IMR-90 (cell line): ENCODE results near the gene TNRC6B. TPM values are rescaled to one million over a fixed set of nuclear protein-coding genes. Genes with fewer than 3 reads are reported as not detected.

Experiments used
- ATAC-seq: fragments of 200-7000 bp; cut with Tn5 transposase; 2 replicates; pipeline ENCODE4 v1.9.1; 2020; ENCODE audit warnings: low read depth, mild to moderate bottlenecking, moderate library complexity
- BruUV-seq: library from RNA; stranded (reverse); fragments of 400-500 nt; replicated peaks from 2 replicates; lab custom pipeline; 2021; lab: Mats Ljungman, UMichigan
- CTCF ChIA-PET: fragments of 300-600 bp; formaldehyde crosslinking; extraction: SDS; loops from one replicate; lab custom pipeline; 2021; ENCODE audit warnings: antibody characterized with exemption; lab: Yijun Ruan, JAX
- POLR2A ChIA-PET: fragments of 300-600 bp; sonication (Branson Sonifier 250); formaldehyde crosslinking; loops from one replicate; lab custom pipeline; 2022; ENCODE audit warnings: antibody characterized with exemption; ENCODE audit not compliant: unreplicated experiment; lab: Charles Lee
- DNase-seq: peaks from one replicate; pipeline ENCODE4 v3.0.0; 2013
- H2AFZ ChIP-seq: replicated peaks from 2 replicates; pipeline ENCODE3; 2013; ENCODE audit warnings: low read length, mild to moderate bottlenecking; ENCODE audit not compliant: poor library complexity
- H2AK5ac ChIP-seq: 2 replicates; pipeline ENCODE4 v1.6.1; 2013; ENCODE audit warnings: low read depth, low read length, inconsistent platforms
- H2AK9ac ChIP-seq: replicated peaks from 2 replicates; pipeline ENCODE3; 2013; ENCODE audit warnings: mild to moderate bottlenecking, low read depth, low read length, moderate library complexity; ENCODE audit not compliant: poor library complexity
- H2BK120ac ChIP-seq: 2 replicates; pipeline ENCODE4 v1.6.1; 2013; ENCODE audit warnings: low read depth, low read length, inconsistent platforms
- H2BK15ac ChIP-seq: 3 replicates; pipeline ENCODE4 v1.6.1; 2013; ENCODE audit warnings: low read depth, low read length, inconsistent platforms
- H2BK20ac ChIP-seq: 2 replicates; pipeline ENCODE4 v1.6.1; 2013; ENCODE audit warnings: low read depth, mild to moderate bottlenecking, inconsistent platforms, low read length, moderate library complexity
- H2BK5ac ChIP-seq: 2 replicates; pipeline ENCODE4 v1.6.1; 2013; ENCODE audit warnings: mild to moderate bottlenecking, low read depth, low read length, inconsistent platforms; ENCODE audit not compliant: poor library complexity, severe bottlenecking
- H3K14ac ChIP-seq: replicated peaks from 2 replicates; pipeline ENCODE4 v1.6.1; 2013; ENCODE audit warnings: low read depth, low read length, inconsistent platforms
- H3K18ac ChIP-seq: 2 replicates; pipeline ENCODE4 v1.6.1; 2013; ENCODE audit warnings: low read depth, low read length, control low read depth
- H3K23ac ChIP-seq: 2 replicates; pipeline ENCODE4 v1.6.1; 2013; ENCODE audit warnings: low read depth, low read length, inconsistent platforms
- H3K27ac ChIP-seq: 2 replicates; pipeline ENCODE4 v1.5.1; 2013; ENCODE audit warnings: mild to moderate bottlenecking, control low read depth, low read length; ENCODE audit not compliant: insufficient read depth
- H3K27me3 ChIP-seq: 2 replicates; pipeline ENCODE4 v1.6.1; 2013; ENCODE audit warnings: low read length; ENCODE audit not compliant: control insufficient read depth, insufficient read depth
- H3K36me3 ChIP-seq: 2 replicates; pipeline ENCODE4 v1.6.1; 2013; ENCODE audit warnings: low read length, mixed read lengths; ENCODE audit not compliant: control insufficient read depth, insufficient read depth
- H3K4ac ChIP-seq: 2 replicates; pipeline ENCODE4 v1.6.1; 2013; ENCODE audit warnings: low read depth, low read length, inconsistent platforms
- H3K4me1 ChIP-seq: 2 replicates; pipeline ENCODE4 v1.6.1; 2013; ENCODE audit warnings: low read length, mixed read lengths; ENCODE audit not compliant: control insufficient read depth, insufficient read depth
- H3K4me2 ChIP-seq: 2 replicates; pipeline ENCODE4 v1.6.1; 2013; ENCODE audit warnings: low read depth, mild to moderate bottlenecking, control low read depth, low read length, moderate library complexity
- H3K4me3 ChIP-seq: 2 replicates; pipeline ENCODE4 v1.5.1; 2013; ENCODE audit warnings: low read depth, mild to moderate bottlenecking, control low read depth, low read length, moderate library complexity; ENCODE audit not compliant: insufficient read depth
- H3K56ac ChIP-seq: 2 replicates; pipeline ENCODE4 v1.6.1; 2013; ENCODE audit warnings: low read length, inconsistent platforms; ENCODE audit not compliant: insufficient read depth; ENCODE audit errors: extremely low read depth
- H3K79me1 ChIP-seq, 2 experiments: 2 replicates each; pipeline ENCODE4 v1.6.1; 2013; ENCODE audit warnings: low read length in 2 of 2, inconsistent platforms in 1 of 2, low read depth in 1 of 2
- H3K9ac ChIP-seq: 2 replicates; pipeline ENCODE4 v1.6.1; 2013; ENCODE audit warnings: low read depth, low read length, control low read depth
- H3K9me1 ChIP-seq: 2 replicates; pipeline ENCODE4 v1.6.1; 2013; ENCODE audit warnings: low read length, inconsistent platforms; ENCODE audit not compliant: insufficient read depth
- H3K9me3 ChIP-seq: 2 replicates; pipeline ENCODE4 v1.6.1; 2013; ENCODE audit warnings: low read length; ENCODE audit not compliant: control insufficient read depth, insufficient read depth
- H4K20me1 ChIP-seq: 2 replicates; pipeline ENCODE4 v1.6.1; 2013; ENCODE audit warnings: low read length, inconsistent platforms; ENCODE audit not compliant: insufficient read depth
- H4K5ac ChIP-seq: 2 replicates; pipeline ENCODE4 v1.6.1; 2013; ENCODE audit warnings: mild to moderate bottlenecking, low read depth, low read length, control low read depth
- H4K8ac ChIP-seq, 2 experiments: 2 replicates each; pipeline ENCODE4 v1.6.1; 2013; ENCODE audit warnings: low read depth in 2 of 2, low read length in 2 of 2, control low read depth in 1 of 2, inconsistent platforms in 1 of 2
- H4K91ac ChIP-seq: 2 replicates; pipeline ENCODE4 v1.6.1; 2013; ENCODE audit warnings: low read depth, low read length, inconsistent platforms; ENCODE audit not compliant: insufficient read depth
- CHD1 ChIP-seq: IDR thresholded peaks from 2 replicates; pipeline ENCODE4 v1.6.1; 2012; ENCODE audit warnings: low read depth, low read length, improper control_type of control experiment
- MAFK ChIP-seq: IDR thresholded peaks from 2 replicates; pipeline ENCODE4 v1.6.1; 2012; ENCODE audit warnings: low read depth, low read length, improper control_type of control experiment
- NFE2L2 ChIP-seq: fragments of 150-350 bp; IDR thresholded peaks from 2 replicates; pipeline ENCODE4 v1.6.1; 2016; ENCODE audit warnings: low read depth, mild to moderate bottlenecking, low read length
- POLR2A ChIP-seq: IDR thresholded peaks from 2 replicates; pipeline ENCODE4 v1.6.1; 2012; ENCODE audit warnings: mild to moderate bottlenecking, low read depth, low read length
- SMC3 ChIP-seq: fragments of 150-350 bp; IDR thresholded peaks from 2 replicates; pipeline ENCODE4 v1.6.1; 2016; ENCODE audit warnings: low read depth, mild to moderate bottlenecking, antibody characterized with exemption, low read length, moderate library complexity
- WGBS, 2 experiments: methylation state at CpG; one replicate each; pipeline versions ENCODE4 v1.1.5 to v1.1.7; 2013; ENCODE audit warnings: missing lambda C conversion rate in 2 of 2; ENCODE audit not compliant: insufficient read length in 1 of 2; ENCODE audit errors: extremely low coverage in 2 of 2; 5-methylcytosine and 5-hydroxymethylcytosine counted together
- dilution Hi-C: fragments of 300-500 bp; cut with HindIII; formaldehyde crosslinking; loops from one replicate; pipeline ENCODE4 v1.14.3; 2018; ENCODE audit warnings: low sequenced_read_pairs; ENCODE audit not compliant: unreplicated experiment
- in situ Hi-C: fragments of 300-500 bp; cut with MboI; formaldehyde crosslinking; loops from 3 replicates; pipeline ENCODE4 v1.14.3; 2019; ENCODE audit warnings: low sequenced_read_pairs, inconsistent platforms, mixed read lengths
- intact Hi-C: fragments of 100-400 bp; cut with micrococcal nuclease; formaldehyde crosslinking; loops from 2 replicates; pipeline ENCODE4 v1.10.0; 2022
- polyA plus RNA-seq, 3 experiments: library from polyadenylated mRNA; depleted of rRNA; stranded (reverse); fragments of >200 nt; gene quantifications; 2 replicates each; pipeline ENCODE4 v1.2.3, GENCODE V29; 2012; ENCODE audit warnings: low replicate concordance in 1 of 3
- total RNA-seq: library from RNA; depleted of rRNA; stranded (reverse); fragments of >200 nt; gene quantifications from 2 replicates; pipeline ENCODE4 v1.2.3, GENCODE V29; 2012

Gene TNRC6B
- total and polyA plus RNA-seq, 2 of the 4 experiments (the other 2 are of a cell fraction): 3.9 to 17.0 TPM

GRCh38 chr22:40330615-40331014 lies 152.9 kb downstream of the TNRC6B start:
- no peak overlapping the region for H3K4me3 ChIP-seq
- BruUV-seq: no TSS peak
- no peaks in the 10 kb centered on the region for H3K27me3 ChIP-seq
- H2AK9ac ChIP-seq: no peak overlapping the region
- peaks cover 10% of the 10 kb centered on the region for H3K4me1 ChIP-seq
- H2BK20ac ChIP-seq: no peak overlapping the region
- peaks cover 0 to 18% of the 10 kb centered on the region in 2 experiments; a peak in 2 of 4 replicates for H3K79me1 ChIP-seq
- no peak overlapping the region for H2AK5ac ChIP-seq
- no peak overlapping the region for H3K18ac ChIP-seq
- no peak overlapping the region for H4K8ac ChIP-seq
- no peak overlapping the region for H3K56ac ChIP-seq
- H4K5ac ChIP-seq: no peak overlapping the region
- TF ChIP-seq POLR2A (no peak), CHD1 (no peak), SMC3 (no peak), NFE2L2 (no peak), MAFK (no peak)
- peaks cover 12% of the 10 kb centered on the region for H3K9me1 ChIP-seq
- H4K91ac ChIP-seq: no peak overlapping the region
- H3K4ac ChIP-seq: no peak overlapping the region
- H3K36me3 ChIP-seq: peaks cover 3% of the 10 kb centered on the region; the same call in 1 of the 2 replicates
- dilution Hi-C loops: no loop called here
- H2AFZ ChIP-seq: no peak overlapping the region
- DNase-seq (no peak), ATAC-seq (no peak)
- no peak overlapping the region for H3K4me2 ChIP-seq
- no peak overlapping the region for H2BK5ac ChIP-seq
- no peaks in the 10 kb centered on the region for H4K20me1 ChIP-seq
- no peak overlapping the region for H2BK15ac ChIP-seq
- H3K9ac ChIP-seq: no peak overlapping the region
- H3K27ac ChIP-seq: no peak overlapping the region
- POLR2A ChIA-PET: no interaction called here
- no peaks in the 10 kb centered on the region for H3K9me3 ChIP-seq
- no peak overlapping the region for H3K14ac ChIP-seq
- in situ Hi-C loops: no loop called here
- no peak overlapping the region for H3K23ac ChIP-seq
- 74% methylated on average over 8 of the region's 10 CpGs; no CpG with 5 or more reads in 1 of the 2 experiments for WGBS, 2 experiments
- no peak overlapping the region for H2BK120ac ChIP-seq
- CTCF ChIA-PET: interaction anchor here (0.6 kb wide), 1 partner anchor 583 kb away, joined by 3 read pairs; no protein-coding TSS in a partner anchor
- intact Hi-C loops: no loop called here
